Stimulated activated naive CD4-positive, alpha-beta T cell (primary cell): ENCODE measurements around the gene SOS2.

Experiments used
- DNase-seq, 6 experiments: peaks; one replicate each; lab custom pipeline; 2025; lab: John Stamatoyannopoulos, UW

SOS2 gene

DNA sequence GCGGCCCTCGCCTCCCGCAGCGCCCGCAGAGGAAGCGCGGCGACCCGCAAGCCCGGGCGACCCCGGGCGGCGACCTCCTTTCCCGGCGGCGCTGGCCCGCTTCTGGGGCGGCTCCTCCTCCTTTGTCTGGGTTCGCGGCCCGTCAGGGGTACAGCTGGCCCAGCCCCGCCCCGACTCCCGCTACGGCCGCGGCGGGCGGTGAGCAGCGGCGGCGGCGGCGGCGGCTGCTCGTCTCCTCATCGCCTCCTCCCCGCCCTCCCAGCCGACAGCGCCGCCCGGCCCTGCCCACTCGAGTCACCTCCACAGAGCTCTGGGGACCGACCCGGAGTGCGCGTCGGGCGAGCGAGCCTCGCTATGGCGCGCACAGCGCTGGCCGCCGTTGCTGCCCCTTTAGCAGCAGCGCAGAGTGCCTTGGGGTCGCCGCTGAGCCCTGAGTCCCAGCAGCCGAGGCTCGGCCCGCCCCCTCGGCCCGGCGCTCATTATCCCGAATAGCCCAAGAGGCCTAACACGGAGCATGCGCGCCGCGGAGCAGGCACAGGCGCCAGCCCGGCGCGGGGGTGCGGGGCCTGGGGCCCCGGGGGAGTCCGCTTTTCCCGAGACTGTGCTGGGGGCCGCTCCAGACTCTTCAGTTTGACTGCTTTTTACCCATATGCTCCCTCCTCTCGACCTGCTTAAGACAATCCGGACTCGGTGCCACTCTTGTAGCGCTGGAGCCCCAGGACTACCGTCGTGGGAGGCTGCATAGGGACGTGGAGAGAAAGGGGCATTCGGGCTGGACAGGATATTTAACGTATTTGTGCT is at the start of gene SOS2:
SOS2 (minus strand) TSS at position 104 of the 801 bp plus-strand sequence. CDS start 295 bp downstream, outside the sequence.
- peak; percentile 70 to 86 (median 77) for DNase-seq

DNA sequence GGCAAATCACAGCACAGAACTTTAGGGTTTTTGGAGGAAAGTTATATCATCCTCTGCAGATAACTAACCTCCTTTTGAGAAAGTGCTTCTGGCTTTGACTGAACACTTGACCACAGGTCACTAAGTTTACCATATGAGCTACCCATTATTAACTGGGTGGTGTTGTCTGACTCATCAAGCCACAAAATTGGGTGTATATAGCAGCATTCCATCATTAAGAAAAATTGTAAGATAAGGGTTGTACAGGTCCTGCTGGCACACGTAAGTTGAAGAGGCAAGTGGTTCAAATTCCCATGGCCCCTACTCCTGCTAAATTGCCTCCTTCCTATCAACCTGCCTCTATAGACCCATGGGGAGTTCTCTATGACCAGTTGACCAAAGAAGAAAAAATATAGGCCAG is 41.1 kb upstream of the SOS2 start:
- DNase-seq = no peak

DNA sequence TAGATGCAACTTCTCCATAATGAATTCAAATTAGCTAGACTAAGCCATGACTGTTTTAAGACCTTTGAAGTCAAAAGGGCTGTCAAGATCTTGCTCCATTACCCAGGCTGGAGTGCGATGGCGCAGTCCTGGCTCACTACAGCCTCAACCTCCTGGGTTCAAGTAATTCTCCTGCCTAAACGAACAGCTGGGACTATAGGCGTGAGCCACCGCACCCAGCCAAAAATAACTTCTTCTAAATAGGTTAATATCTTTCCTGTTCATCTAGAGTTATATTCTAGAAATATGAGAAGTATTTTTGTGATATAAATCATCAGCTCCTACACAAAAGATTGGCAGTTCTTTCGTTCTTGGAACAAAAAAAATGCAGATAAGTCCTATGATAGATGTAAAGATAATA is 39.6 kb upstream of the SOS2 start:
- DNase-seq = no peak

DNA sequence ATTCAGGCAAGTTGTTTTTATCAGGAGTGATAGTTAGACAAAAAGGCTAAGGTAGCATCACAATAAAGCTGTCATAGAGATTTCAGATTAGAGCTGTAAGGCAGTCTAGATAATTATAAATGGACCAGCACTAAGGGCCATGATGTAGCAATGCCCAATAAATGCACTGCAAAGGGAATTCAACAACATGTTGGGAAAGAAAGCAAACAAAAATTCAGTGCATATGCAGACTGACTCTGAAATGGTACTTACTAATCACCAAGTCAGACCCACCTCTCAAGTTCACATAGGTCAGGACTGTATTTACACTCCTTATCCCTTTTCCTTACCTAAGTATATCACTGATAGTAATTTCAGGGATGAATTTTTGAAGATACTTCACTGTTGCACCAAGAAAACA is 33.7 kb upstream of the SOS2 start:
- DNase-seq = no peak

DNA sequence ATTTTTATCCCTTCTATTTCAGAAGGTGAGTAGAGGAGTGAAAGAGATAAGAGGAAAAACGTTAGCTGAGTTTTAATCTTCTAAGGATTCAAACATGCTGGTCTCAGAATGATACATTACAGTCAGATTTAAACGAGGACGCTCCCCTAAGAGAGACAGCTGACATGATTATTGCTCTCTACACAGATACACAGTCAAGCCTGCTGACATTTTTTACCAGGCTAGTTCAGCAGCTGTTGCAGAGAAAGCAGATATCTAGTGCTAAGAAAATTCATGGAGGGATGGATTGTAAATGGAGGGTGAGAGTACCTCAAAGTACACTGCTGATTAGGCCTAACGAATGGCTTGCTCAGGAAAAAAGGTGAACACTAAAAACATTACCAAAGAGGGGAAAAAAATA is 31.9 kb upstream of the SOS2 start:
- DNase-seq = no peak

DNA sequence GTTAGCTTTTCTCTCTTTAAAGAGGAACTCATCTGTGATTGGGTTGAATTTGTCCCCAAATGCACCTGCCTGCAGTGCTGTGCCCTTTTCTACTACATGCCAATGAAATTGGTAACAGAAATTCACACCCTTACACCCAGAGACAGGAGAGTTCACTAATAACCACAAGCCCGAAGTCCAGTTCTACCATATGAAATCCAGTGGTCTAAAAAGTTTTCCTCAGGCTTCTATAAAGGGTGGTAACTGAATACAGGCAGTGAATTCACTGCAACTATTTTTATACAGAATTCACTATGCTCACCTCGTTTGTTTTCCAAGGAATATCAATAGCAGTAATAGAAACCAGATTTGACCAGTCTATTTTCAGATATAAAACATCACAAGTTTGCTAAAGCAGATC is 31.5 kb upstream of the SOS2 start:
- no peak for DNase-seq

DNA sequence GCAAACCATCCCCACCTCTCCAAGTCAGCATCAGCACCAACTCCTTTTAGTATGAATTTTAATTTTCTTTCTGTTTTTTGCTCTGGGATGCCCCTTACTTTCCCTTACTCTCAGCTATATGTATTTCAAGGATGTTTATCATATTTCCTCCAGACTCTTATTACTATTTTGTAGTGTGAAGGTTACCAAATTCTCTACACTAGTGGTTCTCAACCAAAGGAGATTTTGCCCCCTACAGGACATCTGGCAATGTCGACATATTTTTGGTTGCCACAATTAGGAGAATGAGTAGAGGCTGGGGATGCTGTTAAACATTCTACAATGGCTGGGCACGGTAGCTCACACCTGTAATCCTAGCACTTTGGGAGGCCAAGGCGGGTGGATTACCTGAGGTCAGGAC is 29.1 kb upstream of the SOS2 start:
- peak in 2 of 6 experiments; percentile 27 to 31 for DNase-seq

DNA sequence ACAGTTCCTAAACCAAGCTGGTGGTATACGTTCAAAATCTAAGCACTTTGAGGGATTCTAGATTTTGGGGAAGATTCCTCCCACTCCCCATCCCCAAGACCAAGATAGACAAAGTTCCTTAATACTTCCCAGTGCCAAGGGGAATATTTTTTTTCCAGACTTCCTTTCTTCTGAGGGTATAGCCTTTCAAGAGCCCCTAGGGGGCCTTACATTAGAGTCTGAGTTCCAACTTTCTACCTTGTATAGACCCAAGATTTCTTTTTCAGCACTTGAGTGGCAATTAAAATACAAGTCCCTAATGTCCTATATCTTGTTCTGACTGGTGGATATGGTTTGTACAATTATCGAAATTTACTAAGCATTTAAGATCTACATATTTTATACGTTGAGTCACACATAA is 28.7 kb upstream of the SOS2 start:
- DNase-seq = no peak

DNA sequence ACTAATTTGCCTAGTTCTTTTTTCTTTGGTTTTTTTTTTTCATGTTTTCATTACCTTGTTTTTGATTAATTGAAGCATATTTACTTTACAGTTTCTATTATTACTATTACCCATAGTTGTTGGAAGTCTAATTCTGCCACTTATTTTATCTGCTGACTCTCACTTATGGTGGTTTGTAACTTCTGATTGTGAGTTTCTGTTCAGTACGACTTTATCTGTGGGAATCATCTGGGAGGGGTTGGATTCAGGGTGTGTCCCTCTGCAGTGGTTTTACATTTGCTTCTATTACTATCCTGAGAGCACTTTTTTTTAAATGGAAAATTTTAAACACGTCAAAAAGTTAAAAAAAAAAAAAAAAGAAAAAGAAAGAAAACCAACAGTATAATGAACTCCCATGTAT is 26.4 kb upstream of the SOS2 start:
- DNase-seq = no peak

DNA sequence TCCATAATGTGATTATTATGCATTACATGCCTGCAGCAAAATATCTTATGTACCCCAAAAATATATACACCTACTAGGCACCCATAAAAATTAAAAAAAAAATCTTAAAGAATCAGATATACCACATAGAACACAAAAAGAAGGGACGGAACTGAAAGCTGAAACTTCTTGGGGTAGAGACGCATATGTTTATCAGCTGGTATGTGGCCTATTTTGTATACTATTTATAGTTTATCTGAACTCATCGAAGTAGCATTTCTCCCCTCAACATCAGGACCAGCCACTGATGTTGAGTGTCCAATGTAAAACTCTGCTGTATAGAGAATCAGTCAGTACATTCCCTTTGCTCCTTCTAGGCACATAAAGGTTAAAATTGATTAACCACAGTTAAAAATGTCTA is 22.9 kb upstream of the SOS2 start:
- DNase-seq = no peak

DNA sequence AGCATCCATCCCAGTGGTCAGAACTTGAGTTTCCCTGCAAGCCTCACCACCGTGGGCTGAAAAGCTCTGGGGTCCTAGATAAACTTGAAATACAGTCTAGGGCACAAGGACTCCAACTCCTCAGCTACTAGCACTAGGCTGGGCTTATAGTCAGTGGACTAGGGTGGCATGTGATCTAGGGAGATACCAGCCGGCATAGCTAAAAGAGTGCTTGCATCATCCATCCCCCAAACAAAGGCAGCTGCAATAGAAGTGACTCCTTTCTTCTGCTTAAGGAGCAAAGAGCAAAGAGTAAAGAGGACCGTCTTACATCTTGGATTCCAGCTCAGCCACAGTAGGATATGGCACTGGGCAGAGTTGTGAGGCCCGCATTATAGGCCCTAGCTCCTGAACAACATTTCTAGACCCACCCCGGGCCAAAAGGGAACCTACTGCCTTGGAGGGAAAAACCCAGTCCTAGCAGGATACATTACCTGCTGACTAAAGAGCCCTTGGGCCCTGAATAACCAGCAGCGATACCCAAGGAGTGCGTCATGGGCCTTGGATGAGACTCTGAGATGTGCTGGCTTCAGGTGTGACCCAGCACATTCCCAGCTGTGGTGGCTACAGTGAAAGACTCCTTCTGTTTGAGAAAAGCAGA is 17.9 kb upstream of the SOS2 start:
- DNase-seq = no peak

DNA sequence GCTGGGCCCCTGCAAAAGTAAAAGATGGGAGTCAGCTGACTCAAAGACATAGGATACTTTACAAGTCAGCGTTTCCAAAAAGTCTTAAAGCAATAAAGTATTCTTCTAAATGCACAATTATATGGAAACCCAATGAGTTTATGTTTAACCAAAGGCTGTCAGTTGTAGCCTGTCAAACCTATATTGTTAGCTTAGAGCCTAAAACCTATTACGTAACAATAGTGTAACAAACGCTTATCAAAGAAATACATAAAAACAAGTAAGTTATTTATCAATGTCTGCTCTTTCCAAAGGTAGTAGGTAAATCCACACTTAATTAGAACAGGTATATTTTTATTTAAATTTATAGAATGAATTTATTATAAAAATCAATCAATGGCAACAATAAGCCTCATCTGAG is 15.9 kb upstream of the SOS2 start:
- DNase-seq = no peak

DNA sequence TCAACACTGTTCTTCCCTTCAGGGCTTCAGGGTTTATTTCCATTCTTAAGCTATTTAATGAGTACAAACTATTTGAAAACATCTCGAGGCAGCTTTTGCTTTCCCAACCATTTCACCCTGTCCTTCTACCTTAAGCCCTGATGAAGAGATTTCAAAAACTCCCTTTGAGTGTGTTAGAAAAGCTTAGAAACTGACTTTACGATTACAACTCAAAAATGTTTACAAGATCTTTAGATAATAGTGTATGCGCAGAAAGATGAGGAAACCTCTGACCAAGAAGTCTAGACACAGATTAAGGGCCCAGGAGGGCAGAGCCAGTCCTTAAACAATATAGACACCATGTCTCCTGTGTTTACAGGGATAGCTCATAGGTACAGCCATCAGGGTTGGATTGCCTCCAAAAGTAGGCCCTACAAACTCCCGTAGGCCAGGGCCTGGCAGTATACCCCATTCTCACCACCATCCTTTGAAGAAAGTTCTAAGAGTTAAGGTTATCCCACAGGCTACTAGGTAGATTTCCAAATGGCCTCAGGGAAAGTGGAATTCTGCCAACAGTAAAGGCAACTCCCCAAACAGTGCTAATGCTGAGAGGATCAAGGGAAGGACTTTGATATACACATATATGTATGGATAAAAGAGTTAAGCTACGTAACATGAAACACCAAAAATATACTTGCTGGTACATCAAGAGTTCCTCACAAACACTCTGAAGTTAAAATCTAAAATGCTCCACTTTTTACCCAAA is 11.4 kb upstream of the SOS2 start:
- DNase-seq = no peak

DNA sequence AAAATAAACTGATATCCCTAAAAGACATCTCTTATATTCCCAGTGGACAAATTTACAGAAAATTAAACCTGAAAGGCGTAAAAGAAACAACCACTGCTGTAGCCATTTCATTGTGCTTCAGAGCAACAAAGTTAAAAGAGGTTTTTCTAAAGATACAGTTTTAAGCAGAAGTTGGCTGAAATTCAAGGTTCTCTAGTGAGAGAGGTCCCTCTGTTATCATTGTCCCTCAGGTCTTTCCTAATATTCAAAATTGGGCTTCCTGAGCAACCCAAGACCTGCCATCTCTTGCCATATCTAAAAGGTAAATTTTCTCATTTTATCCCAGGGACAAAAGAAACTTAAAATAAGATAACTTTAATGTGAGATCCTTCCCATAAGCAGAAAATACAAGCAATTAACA is 10.7 kb upstream of the SOS2 start:
- DNase-seq = no peak

DNA sequence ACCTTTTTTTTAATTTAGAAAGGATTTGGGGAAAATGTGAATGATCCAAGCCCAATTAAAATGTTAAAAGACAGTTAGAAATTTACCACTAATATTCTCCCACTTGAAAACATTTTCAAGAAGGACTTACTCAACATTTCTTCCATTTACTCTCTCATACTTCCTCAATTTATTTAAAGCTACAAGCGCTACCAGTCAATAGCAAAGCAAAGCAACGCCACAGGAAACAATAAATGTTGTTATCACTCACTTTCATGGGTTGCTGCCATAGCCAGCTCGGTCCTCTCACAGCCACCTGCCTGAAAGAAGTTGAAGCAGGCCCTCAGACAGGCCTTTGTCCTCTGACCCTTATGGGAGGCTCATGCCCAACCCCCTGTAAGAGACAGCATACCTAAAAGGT is 6.0 kb upstream of the SOS2 start:
- no peak for DNase-seq

DNA sequence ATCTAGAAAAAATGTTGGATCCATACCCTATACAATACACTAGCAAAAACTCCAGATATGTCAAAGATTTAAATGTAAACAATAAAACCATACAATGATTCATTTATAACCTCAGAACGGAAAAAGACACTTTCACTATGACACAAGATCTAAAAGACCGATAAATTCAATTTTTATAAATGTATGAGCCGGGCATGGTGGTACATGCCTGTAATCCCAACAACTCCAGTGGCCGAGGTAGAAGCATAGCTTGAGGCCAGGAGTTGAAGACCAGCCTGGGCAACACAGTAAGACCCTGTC is 2.5 kb upstream of the SOS2 start:
- DNase-seq = no peak

DNA sequence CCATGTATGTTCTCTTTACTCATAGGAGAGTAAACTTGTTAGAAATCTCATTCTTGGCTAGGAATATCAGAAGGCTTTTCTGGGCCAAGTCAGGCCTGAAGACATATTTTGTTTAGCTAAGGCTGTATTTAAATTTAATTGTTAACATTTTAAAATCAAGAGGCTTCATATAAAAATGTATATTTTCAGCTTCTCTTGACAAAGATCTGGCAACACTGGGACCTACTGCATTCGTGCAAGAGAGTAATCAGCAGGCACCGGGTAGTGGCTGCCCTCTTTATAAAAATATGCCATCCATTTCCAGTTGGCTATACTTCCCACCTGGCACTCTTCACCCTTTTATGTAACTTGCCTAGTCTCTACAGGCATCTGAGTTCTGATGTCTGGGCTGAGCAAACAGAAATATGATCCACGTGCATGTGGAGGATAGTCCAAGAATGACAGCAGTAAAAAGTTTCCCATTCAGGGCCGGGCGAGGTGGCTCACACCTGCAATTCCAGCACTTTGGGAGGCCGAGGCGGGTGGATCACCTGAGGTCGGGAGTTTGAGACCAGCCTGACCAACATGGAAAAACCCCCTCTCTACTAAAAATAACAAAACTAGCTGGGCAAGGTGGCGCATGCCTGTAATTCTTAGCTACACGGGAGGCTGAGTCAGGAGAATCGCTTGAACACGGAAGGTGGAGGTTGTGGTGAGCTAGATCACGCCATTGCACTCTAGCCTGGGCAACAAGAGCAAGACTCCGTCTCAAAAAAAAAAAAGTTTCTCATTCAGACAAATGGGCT is 2.0 kb upstream of the SOS2 start:
- no peak for DNase-seq

DNA sequence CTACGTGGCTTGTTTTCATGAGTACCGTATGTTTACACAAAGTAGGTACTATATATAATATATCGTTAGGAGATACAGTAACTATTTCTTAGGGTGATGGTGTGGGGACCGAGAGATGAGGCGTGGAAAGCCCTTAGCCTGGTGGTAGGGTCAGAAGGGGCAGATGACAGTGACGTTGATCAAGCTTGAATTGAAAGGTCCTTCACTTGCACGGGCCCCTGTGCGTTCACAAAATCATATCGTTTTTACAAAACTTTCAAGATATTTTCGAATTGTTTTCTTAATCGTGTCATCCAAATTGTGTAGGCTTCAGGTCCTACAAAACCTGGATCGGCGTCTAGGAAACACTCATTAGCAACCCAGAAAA is 881 bp upstream of the SOS2 start:
- DNase-seq = no peak

DNA sequence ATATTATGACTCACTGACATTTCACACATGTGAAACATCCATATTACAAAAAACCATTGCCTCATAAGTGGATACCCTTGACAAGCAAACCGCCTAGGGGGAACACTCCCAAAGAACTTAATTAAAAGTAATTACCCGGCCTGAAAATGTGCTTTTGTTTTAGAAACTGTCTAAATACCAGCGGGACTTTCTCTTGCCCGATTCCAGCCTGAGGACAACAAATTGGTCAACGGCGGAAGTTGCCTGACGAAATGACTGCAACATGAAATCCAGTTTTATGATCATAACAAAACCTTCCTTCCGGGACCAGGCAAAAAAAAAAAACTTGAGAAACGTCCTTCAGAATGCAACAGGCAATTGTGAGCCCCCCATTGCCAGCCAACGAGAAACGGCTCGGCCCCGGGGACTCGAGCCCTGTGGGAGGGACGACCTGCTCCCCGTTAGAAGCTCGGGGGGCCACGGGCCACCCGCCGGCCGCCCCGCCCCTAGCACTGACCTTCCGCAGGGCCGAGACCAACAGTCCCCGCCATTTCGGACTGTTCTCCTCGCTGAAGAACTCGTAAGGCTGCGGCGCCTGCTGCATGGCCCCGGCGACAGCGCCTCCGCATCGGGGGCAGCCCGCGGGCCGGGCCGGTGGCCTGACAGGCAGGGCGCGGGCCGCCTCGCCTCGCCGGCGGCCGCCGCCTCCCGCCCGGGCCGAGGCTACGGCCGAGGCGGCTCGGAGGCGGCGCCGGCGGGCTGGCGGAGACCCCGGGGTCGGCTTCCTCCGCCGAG is 490 bp downstream of the SOS2 start:
- DNase-seq = peak; percentile 20 to 75 (median 52)

DNA sequence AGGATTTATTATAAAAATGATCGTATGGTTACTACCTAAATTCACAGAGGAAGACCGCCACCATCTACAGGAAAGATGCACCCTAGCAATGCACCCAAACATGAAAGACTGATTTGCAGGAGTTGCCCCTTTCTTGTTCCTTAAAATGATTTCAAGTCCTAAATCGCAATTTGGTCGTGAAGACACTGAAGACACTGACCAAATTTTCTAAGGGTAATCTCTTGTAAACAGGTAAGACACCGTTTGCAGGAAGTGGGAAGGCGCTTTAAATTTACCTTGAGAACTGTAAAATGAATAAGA is 1.0 kb downstream of the SOS2 start:
- DNase-seq = peak in 1 of 6 experiments; percentile 20

DNA sequence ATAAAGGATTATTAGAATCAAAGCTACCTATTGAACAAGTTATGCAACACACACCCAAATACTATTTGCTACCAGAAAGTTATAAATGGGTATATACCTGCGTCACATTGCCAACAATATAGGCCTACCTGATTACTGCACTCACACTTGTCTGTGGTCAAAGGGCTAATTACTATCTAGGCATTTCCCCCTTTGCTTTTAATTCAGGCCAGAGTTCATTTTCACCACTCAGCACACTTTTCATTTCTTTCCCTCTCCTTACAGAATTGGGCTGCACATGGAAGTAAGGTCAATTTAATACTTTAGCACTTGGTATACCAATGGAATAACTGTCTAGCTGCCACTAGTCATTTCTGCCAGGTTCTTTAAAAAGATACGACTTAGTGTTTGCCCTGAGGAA is 1.7 kb downstream of the SOS2 start:
- no peak for DNase-seq

DNA sequence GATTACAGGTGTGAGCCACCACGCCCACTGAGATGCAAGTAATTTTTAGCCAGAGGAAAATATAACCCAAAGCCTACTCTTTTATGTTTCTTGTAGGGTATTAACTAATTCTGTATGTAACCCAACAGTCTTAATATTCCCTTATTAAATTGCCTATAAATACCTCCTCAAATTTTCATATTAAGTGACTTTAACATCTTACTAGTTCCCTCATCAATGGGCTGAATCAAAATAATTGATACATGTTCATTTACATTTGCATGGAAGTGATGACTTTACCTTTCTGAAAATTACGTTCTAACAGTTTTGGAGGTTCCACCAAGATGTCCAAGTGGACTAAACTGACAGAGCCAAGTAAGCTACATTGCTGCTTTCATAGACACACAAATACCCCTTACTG is 3.1 kb downstream of the SOS2 start:
- no peak for DNase-seq
